Stimulated activated CD4-positive, alpha-beta T cell treated with anti-CD3 and anti-CD28 coated beads, Interleukin-2, amount 100 ng/mL, for 4 hours (primary cell): ENCODE measurements around the gene KLHL22.
"Not testable (repeated sequence)": the region's sequence is repeated elsewhere in the genome, so short reads cannot be mapped to it uniquely, and the experiment has no call there.

Source experiments
- DNase-seq: peaks from one replicate; pipeline ENCODE4 v3.0.0-alpha.2; 2020; ENCODE audit warnings: low read depth

Gene KLHL22

DNA sequence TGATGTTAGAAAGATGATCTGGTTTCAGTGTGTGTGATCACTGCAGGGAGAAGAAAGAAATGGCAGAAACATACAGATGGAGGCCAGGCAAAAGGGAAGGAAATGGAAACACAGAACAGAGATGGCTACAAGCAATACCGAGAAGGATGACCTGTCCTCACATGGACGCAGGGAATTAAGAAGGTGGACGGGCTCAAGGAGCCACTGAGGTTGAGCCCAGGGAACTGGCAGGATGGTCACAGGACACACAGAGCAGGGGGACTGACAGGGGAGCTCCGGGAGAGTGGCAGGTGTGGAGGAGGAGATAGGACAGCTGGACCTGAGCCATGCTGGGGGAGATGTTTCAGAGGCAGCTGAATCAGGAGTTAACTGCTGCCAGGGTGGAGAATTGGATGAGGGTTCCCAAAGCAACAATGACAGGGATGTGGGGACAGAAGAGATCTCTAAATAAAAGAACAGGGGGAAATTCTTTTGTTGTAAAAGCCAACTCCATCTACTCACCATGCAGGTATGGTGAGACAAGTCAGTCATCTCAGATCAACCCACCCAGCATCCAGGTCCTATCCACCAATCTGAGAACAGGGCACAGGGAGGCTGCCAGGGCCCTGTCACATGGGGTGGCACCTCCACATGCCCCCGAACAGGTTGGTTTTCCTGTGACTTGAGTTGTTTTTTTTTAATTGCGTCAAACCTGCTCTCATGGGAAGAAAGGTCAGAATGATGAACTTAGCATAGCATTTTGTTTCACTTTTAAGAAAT lies 26.3 kb downstream of the KLHL22 start:
- DNase-seq = no peak

DNA sequence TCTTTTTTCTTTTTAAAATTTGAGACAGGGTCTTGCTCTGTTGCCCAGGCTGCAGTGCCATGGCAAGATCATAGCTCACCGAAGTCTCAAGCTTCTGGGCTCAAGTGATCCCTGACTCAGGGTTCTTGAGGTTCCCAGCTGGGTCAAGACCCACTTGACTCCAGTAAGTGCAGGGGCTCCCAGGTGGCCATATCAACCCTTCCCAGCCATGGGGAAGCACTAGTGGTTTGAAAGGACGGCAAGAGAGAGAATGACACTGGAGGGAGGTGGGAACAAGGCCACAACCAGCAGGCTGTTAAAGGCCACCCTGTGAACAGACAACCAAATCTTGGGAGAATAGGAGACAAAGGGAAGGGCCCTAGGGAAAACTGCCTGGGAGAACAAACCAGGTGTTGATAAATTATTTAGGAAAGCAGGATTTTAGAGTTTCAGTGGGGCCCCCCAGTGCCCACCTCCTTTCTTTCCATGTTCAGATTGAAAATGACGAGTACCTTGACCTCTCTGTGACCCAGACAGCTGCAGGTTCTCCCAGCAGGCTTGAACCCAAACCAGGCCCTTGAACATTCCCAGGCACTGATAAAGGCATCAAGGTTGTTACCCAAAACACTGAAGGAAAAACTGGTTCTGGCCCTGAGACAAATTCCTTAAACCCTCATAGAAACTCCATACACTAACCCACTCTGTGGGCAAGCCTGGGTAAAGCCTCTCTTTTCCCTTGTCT lies 28.8 kb downstream of the KLHL22 start:
- no peak for DNase-seq

DNA sequence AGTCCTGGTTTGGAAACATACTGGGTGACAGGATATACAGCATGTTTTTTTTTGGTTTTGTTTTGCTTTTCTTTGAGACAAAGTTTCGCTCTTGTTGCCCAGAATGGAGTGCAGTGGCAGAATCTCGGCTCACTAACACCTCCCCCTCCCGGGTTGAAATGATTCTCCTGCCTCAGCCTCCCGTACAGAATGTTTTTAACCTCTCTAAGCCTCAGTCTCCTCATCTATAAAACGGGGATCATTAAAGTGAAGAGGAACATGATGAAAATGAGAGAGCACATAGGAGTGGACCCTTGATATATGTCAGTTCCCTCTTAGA lies 29.9 kb downstream of the KLHL22 start:
- DNase-seq = no peak

DNA sequence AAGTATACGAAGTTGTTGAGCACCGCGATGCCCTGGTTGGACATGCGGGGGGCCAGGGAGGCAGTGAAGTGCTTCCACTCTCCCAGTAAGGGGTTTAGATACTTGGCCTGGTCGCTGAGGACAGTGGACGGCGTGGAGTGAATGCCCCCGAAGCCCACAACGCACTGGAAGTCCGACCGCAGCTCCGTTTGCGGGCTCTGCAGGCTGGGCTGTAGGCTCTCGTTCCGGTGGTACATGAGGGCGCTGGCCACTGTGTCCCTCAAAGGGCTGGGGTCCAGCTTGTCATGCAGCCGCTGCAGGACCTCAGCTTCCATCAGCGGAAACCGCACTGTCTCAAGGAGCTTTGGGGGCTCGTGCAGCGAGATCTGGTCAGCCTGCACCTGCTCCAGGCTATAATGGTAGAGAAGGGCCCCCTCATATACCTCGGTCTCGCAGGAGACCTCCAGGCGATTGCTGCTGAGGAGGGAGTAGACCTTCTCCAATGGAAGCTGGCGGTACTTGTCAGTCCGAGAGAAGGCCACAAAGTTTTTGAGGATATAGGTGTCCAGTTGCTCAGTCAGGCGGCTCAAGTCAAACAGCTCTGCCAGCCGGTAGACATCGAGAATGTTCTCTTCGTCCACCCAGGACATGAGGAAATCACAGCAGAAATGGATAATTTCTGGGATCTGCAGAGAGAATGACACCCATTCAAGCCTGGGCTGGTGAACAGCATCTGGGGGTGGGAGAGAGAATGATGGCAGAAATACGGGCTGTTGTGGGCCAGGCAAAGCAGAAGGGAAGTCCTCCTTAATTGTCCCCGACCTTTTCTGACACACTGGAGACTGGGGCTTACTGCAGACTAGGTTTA lies 30.5 kb downstream of the KLHL22 start:
- no peak for DNase-seq

DNA sequence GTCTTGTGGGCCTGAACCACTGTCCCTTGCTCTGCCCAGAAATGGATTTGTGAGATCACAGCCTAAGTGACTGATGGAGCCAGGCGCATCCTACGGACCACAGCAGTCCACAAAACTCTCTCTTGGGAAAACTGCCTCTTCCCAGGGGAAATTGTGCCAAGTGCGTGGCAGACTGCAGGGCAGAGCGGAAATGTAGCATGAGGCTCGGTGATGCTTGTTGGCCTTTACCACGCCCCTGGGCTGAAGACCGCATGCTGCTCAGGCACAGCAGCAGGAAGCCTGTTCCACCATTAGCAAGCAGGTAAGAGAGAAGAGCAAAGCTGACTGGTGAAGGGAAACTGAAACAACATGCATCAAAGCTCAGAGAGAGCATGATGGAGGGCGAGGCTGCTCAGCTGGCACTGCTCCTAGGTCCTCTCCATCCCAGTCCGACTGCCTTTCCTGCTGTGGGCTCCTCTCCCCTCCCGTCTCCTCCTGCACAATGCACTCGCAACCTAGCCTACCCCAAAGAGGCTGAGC lies 31.4 kb downstream of the KLHL22 start:
- peak; percentile 41 for DNase-seq

- DNase-seq = no peak
Observed at GRCh38 chr22:20463324-20464095, 32.1 kb downstream of the KLHL22 start.

DNA sequence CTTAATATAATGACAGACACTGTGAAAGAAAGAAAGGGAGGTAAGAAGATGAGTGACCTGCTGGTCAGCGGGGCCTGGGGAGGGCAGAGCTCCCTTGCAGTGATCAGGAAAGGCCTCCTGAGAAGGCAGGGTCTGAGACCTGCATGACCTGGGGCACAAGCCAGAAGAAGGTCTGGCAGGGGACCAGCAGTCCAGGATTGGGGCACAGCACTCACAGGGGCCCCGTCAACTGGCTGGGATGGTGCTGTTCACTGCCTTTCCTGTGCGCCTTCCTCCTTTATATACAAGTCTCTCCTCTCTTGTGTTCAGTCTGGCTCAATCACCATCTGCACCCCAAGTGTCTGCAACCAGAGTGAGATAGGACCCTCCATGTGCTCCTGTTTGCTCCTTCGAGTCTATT lies 35.7 kb downstream of the KLHL22 start:
- no peak for DNase-seq

- no peak for DNase-seq
Observed at GRCh38 chr22:20459152-20459542, 36.4 kb downstream of the KLHL22 start.

DNA sequence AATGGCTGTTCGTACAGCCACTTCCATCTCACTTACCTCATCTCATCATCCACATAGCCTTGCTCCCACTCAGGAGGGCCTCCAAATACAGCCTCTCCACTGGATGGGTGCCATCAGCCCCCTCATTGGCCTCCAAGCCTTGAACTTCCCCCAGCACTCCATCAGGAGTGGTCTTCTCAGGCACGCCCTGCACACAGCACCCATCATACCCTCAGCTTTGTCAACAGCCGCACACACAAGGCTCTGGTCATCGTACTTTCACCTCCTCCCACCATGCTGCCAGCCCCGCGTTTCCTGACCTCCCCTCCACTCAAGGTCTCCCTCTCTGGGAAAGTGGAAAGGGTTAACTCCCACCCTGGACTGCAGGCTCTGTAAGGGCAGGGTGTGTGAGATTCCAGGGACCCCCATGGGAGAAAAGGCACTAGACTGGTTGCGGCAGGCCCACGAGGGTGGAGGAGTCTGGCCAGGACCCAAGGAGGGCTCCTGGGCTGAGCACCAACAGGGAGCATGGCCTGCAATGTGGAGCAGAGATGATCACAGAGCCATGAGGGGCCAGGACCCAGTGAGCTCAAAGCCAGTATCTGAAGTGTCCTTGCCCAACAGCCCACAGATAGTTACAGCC lies 37.0 kb downstream of the KLHL22 start:
- DNase-seq = no peak

DNA sequence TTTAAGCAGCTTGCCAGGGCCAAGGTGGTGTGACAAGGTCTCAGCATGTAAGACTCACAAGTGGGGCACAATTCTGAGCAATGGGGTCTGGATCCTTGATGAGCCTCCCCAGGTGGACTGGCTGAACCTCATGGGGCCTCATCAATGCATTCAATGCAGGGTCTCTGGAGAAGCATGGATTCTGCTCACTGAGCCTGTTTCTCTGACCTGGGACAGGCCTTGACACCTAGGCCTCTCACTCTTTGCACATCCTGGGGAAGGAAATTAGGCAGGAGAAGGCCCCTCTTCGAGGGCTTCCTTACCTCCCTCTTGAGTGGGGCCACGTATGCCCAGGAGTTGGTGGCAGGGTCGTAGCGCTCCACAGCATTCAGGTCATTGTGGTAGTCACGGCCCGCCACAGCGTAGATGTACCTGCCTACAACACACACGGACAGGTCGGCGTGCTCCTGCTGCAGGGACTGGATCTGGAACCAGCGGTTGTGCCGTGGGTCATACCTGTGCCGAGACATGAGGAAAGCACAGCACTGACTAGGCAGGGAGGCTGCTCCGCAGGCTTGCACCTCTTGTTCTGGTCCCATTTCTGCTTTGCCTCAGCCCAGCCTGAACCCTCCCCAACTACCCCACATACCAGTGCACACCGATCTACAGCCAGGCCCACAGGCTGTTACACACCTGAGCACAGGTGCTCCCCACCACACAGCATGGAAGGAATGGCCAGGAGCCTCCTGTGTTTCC lies 37.9 kb downstream of the KLHL22 start:
- no peak for DNase-seq

- DNase-seq = no peak
Observed at GRCh38 chr22:20456722-20457076, 38.9 kb downstream of the KLHL22 start.

GRCh38 chr22:20456064-20456721 lies 39.4 kb downstream of the KLHL22 start:
- DNase-seq = peak; percentile 65

GRCh38 chr22:20455709-20456063 lies 39.9 kb downstream of the KLHL22 start:
- DNase-seq = no peak

GRCh38 chr22:20453222-20453621 lies 42.4 kb downstream of the KLHL22 start:
- no peak for DNase-seq

GRCh38 chr22:20451920-20452319 lies 43.7 kb downstream of the KLHL22 start:
- DNase-seq = no peak

GRCh38 chr22:20451129-20451778 lies 44.3 kb downstream of the KLHL22 start:
- DNase-seq = not testable (repeated sequence)

- DNase-seq = no peak
Observed at GRCh38 chr22:20450551-20450906, 45.1 kb downstream of the KLHL22 start.

GRCh38 chr22:20449819-20450550 lies 45.6 kb downstream of the KLHL22 start:
- DNase-seq = no peak

- no peak for DNase-seq
Observed at GRCh38 chr22:20448630-20449029, 47.0 kb downstream of the KLHL22 start.
